GM12872 (cell line): ENCODE measurements around the gene TNNT3.

Source experiments
- TF ChIP-seq, protein P1 (sequence below): IDR thresholded peaks from 3 replicates; pipeline ENCODE4 v1.5.1; 2011; ENCODE audit warnings: low read depth, mild to moderate bottlenecking, low read length, moderate library complexity; ENCODE audit not compliant: insufficient read depth

Gene TNNT3

DNA sequence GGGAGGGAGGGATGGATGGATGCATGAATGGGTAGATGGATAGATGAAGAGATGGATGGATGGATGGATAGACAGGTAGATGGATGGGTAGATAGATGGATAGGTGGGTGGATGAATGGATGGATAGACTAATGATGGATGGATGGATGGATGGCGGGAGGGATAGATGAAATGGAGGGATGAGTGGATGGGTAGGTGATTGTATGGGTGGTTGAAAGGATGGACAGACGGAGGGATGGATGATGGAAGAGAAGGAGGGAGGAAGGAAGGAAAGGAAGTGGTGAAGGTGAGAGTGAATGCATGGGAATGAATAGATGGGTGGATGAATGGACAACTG is 3.7 kb upstream of the TNNT3 start:
- TF ChIP-seq, protein P1, sequence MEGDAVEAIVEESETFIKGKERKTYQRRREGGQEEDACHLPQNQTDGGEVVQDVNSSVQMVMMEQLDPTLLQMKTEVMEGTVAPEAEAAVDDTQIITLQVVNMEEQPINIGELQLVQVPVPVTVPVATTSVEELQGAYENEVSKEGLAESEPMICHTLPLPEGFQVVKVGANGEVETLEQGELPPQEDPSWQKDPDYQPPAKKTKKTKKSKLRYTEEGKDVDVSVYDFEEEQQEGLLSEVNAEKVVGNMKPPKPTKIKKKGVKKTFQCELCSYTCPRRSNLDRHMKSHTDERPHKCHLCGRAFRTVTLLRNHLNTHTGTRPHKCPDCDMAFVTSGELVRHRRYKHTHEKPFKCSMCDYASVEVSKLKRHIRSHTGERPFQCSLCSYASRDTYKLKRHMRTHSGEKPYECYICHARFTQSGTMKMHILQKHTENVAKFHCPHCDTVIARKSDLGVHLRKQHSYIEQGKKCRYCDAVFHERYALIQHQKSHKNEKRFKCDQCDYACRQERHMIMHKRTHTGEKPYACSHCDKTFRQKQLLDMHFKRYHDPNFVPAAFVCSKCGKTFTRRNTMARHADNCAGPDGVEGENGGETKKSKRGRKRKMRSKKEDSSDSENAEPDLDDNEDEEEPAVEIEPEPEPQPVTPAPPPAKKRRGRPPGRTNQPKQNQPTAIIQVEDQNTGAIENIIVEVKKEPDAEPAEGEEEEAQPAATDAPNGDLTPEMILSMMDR: no peak

DNA sequence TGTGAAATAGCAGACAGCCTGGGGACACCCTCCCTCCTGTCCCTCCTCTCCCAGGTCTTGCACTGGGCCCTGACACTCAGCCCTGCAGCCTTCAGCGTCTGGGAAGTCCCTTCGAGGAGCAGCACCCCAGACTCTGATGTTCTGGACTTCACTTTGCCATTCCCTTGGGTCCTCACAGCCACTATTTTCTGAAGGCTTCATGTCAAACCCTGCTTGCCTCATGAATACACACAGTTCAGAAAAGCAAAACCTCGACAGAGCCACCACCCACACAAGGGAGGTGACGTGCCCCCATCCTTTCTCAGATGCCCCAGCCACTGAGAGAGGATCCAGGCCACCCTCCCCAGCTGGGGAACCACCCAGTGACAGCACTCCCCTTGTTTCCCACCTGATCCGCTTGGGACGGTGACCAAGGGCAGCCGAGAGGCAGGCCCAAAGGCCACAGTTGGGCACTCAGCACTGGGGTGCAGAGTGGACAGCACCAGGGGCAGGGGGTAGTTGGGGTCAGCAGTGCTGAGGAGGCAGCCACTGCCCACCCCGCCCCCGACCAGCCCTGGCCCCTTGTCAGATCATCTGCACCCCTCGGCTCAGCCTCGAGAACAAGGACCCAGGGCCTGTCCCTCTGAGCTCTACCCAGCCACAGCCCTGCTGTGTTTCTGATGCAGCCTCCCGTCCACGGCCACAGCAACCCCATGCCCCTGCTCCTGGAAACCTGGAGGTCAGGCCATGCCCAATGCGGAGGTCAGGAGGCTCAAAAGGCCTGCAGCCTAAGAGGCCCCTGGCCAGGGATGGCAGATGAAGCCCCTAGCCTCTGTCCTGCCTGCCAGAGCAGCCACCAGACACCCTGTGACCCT is 3.1 kb upstream of the TNNT3 start:
- TF ChIP-seq, protein P1: no peak

DNA sequence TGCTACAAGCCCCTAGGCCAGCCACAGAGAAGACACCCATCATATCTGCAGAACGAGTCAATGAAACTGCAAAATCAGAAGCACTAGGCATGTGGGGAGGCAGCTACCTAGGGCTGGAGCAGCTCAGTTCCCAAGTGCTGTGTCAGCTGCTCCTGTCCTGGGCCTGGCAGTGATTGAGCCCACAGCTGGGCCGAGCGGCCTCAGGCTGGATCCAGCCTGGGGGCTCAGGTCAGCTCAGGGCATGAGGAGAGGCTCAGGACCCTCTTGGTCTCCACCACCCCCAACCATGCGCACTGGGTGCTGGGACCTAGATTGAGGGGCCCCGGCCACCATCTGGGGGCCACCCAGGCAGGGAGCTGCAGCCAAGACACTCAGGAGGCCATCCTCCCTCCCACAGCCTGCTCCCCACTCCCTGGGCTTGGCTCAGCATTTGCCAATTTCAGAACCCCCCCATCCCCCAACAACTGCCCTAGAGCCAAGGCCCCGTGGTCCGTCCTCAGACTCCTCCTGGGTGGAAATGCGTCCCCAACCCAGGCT is 2.4 kb upstream of the TNNT3 start:
- TF ChIP-seq, protein P1: no peak

DNA sequence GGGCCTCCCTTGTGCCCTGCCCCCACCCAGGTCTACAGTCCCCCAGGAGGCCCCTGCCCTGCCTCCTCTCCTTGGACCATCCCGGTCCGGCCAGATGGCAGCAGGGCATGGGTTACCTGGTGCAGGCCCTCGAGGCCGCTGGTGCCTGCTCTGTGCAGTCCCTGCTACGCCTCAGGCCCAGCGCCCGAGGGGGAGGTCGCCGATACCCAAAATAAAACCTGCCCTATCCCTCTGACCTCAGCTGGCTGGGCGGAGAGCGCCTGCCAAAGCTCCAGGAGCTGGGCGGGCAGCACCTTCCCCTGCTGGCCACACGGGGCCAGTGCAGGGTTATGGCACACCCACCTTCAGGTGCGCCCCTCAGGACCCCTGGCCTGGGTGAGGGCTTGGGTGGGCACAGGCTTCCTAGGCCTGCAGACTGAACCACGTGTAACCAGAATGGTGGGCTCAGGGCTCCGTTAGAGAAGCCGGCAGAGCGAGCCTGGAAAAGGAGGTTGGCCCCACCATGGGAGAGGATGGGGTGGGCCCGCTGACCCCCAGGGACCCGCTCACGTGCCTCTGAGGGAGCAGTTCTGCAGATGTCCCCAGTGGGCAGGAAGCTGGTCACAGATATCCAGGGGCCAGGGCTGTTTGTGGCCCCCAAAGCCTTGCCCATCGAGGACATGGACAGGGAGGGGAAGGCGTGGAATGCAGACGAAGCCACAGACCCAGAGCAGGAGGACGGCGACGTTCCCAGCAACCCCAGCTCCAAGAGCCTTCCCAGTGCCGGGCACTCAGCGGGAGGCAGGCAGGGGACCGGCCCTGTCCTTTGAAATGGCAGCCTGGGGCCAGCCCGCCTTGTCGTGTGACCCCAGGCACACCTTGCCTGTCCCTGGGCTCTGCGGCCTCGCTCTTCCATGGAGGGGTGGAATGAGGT is 1.7 kb upstream of the TNNT3 start:
- TF ChIP-seq, protein P1: peak; percentile 65

DNA sequence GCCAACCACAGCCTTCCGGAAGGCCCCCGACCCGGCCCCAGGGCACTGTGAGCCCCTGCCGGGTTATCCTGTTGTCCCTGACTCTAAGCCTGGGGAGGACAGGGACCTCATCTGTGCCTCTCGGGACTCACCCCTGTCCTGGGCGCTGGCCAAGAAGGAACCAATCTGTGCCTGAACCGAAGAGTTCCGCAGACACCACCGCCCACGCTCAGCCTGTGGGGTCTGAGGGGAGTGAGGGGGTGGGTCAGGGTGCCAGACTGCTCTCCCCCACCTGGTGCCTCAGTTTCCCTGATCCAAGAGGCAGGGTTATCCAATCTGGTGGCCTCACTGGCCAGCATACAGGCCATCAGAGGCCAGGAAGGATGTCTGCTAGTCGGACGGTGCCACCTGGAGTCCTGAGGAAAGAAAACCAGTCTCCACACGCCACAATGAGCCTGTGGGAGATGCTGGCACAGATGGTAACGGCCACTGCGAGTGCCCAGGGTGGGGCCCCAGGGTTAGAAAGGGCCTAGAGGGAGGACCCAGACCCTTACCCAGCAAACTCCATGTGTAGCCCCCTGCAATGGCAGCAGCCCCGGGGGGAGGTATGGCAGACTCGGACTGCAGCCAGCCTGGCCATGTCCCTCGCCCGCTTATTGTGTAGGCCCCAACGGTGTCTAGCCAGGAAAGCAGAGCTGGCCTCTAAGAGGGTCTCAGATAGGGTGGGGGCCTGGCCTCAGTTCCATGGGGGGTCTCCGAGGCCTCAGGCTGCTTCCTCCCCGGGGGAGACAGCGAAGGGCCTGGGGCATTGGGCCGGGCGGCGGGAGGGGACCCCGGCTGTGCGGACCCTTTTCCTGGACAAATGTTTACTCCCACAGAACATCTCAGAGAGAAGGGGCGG is 827 bp upstream of the TNNT3 start:
- TF ChIP-seq, protein P1: no peak

DNA sequence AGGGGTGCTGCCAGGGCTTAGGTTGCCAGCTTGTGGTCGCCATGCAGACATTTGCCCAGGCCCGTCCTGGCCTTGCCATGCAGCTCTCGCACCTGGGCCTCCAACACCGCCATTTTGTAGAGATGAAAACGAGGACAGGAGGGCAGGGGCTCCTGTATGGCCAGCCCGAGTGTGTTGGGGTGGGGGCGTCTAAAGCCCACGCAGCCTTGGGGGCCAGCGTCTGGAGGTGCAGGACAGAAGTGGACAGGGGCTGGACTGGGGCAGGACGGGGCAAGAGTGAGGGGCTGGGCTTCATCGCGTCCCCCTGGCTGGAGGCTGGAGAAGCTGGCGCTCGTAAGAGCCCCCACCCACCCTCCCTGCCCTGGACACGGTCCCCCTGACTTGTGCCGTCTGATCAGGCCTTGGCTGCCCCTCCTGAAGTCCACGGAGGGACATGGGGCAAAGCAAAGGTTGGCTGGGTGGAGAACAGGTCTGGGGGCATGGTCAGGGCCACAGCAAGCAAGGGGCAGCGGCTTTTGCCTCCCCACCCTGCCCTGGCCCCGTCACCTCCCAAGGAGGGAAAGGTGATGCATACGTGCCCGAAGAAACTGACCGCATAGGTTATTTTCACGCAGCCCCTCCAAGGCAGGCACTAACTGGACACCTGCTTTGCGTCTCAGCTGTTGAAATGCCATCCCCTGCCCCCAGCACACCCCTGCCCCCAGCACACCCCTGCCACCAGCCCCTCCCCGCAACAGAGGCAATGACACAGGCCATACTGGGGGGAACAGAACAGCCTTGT is 815 bp downstream of the TNNT3 start:
- TF ChIP-seq, protein P1: no peak
